Adrenal gland (tissue), 12 donors: ENCODE results near the gene PRADC1. TPM values are rescaled to one million over a fixed set of nuclear protein-coding genes. Genes with fewer than 3 reads are reported as not detected.

Experiments
- DNase-seq, 7 donors: peaks; one replicate each; pipeline ENCODE4 v3.0.0-alpha.2; 2019 to 2020
- H3K27ac ChIP-seq, 5 donors: fragments of 200-600 bp; sonication (generic) in 4 of 5; 1 replicate in 3 of 5; 2 replicates in 2 of 5; pipeline versions ENCODE4 v1.5.1 to v1.8.0; 2016 to 2020; ENCODE audit warnings: mild to moderate bottlenecking in 1 of 5
- H3K27me3 ChIP-seq: fragments of 200-600 bp; 2 replicates; pipeline ENCODE4 v1.8.0; 2021
- H3K36me3 ChIP-seq, 2 donors: fragments of 200-600 bp; replicated peaks in 1 of 2; 1 replicate in 1 of 2; 2 replicates in 1 of 2; pipeline versions ENCODE4 v1.5.1 to v1.8.0; 2018 to 2022
- H3K4me1 ChIP-seq, 2 donors: fragments of 200-600 bp; replicated peaks in 1 of 2; 1 replicate in 1 of 2; 2 replicates in 1 of 2; pipeline versions ENCODE4 v1.5.1 to v1.8.0; 2018 to 2021
- H3K4me3 ChIP-seq, 4 donors: fragments of 200-600 bp; sonication (generic) in 3 of 4; one replicate each; pipeline ENCODE4 v1.5.1; 2016 to 2018
- H3K9me3 ChIP-seq, 3 donors: fragments of 200-600 bp; sonication (generic) in 1 of 3; replicated peaks in 1 of 3; 1 replicate in 2 of 3; 2 replicates in 1 of 3; pipeline versions ENCODE4 v1.5.1 to v1.8.0; 2016 to 2021
- CTCF ChIP-seq, 6 experiments: fragments of 450-650 bp in 4 of 6; fragments of 200-600 bp in 2 of 6; sonication (generic) in 1 of 6; IDR thresholded peaks; 1 replicate in 5 of 6; 2 replicates in 1 of 6; pipeline versions ENCODE4 v1.5.1 to v1.8.0; 2016 to 2021; ENCODE audit warnings: antibody characterized with exemption in 6 of 6, mild to moderate bottlenecking in 2 of 6, moderate library complexity in 1 of 6
- POLR2A ChIP-seq, 2 donors: fragments of 450-650 bp; IDR thresholded peaks; one replicate each; pipeline ENCODE4 v1.6.1; 2017; ENCODE audit warnings: antibody characterized with exemption in 2 of 2, mild to moderate bottlenecking in 2 of 2, moderate library complexity in 1 of 2
- WGBS, 4 donors: extraction: QIAGEN DNeasy Blood & Tissue Kit in 2 of 4; methylation state at CpG; one replicate each; pipeline versions ENCODE4 v1.1.5 to v1.1.7; 2013 to 2017; 5-methylcytosine and 5-hydroxymethylcytosine counted together
- intact Hi-C, 2 donors: fragments of 100-400 bp; cut with DNase I; formaldehyde crosslinking; loops; one replicate each; pipeline versions ENCODE4 v1.14.1 to v1.15.0; 2022 to 2023
- polyA plus RNA-seq, 3 donors: library from polyadenylated mRNA; stranded (reverse); fragments of 200-250 nt in 2 of 3; fragments of 350-450 nt in 1 of 3; fragmentation: Illumina TruSeq in 1 of 3; extraction: RNeasy Lipid Tissue Mini Kit (QIAGEN cat#74804) in 1 of 3; gene quantifications; one replicate each; pipeline ENCODE4 v1.2.3, GENCODE V29; 2013 to 2014
- total RNA-seq, 9 donors: library from RNA; depleted of rRNA in 4 of 9; stranded (reverse); fragments of >200 nt in 4 of 9; fragments of 120-200 nt in 1 of 9; fragmentation: NEBNext Ultra II Directional in 1 of 9; extraction: Animal tissue kit (Norgen Biotek cat#: 25700) in 1 of 9; gene quantifications; one replicate each; pipeline versions ENCODE4 v1.1.0 to v1.2.4, GENCODE V29; 2013 to 2023
- donor health status: healthy with polysubstance abuse.
- donor health status: Bipolar disorder and iron deficiency.
- donor health status: DM: yes; HTN: yes; CAD: no.
- donor health status: DM: no; HTN: no; CAD: no.
- donor health status: DM: no; HTN: no; CAD: no.
- donor health status: DM: yes; HTN: yes; CAD: no.

Gene PRADC1
- total and polyA plus RNA-seq, 12 donors, result 24.4 to 76.3 (median 35.8) TPM

- Histone ChIP-seq H3K27me3 (peaks cover 14% of the 10 kb centered on the region), H3K4me1 (no peaks in the 10 kb centered on the region), H3K27ac (no peak overlapping the region), H3K4me3 (no peak overlapping the region), H3K36me3 (no peaks in the 10 kb centered on the region), H3K9me3 (no peaks in the 10 kb centered on the region)
- TF ChIP-seq CTCF (IDR thresholded peaks at IDR 0.05) (no peak), POLR2A (IDR thresholded peaks at IDR 0.05) (no peak)
- intact Hi-C loops, result no loop called here
- DNase-seq, result no peak
- WGBS, 4 donors, result 80 to 100% (median 91%) methylated on average over 1 of the region's 1 CpG
Measured at GRCh38 chr2:73272270-73272669, 39.2 kb upstream of the PRADC1 start.

- no peaks in the 10 kb centered on the region for H3K36me3 ChIP-seq
- intact Hi-C loops, result no loop called here
- no peak overlapping the region for H3K4me3 ChIP-seq
- H3K4me1 ChIP-seq, result no peaks in the 10 kb centered on the region
- no peaks in the 10 kb centered on the region for H3K9me3 ChIP-seq
- no peak for DNase-seq
- H3K27me3 ChIP-seq, result peaks cover 14% of the 10 kb centered on the region
- 34 to 66% (median 48%) methylated on average over 8 to 22 of the region's 22 CpGs for WGBS, 4 donors
- peak overlapping the region in 1 of 5 donors; percentile 8 for H3K27ac ChIP-seq
- TF ChIP-seq POLR2A (IDR thresholded peaks at IDR 0.05) (no peak), CTCF (IDR thresholded peaks at IDR 0.05) (no peak)
Measured at GRCh38 chr2:73269686-73270465, 36.8 kb upstream of the PRADC1 start.

GRCh38 chr2:73268830-73269685, 36.0 kb upstream of the PRADC1 start:
- intact Hi-C loops, result no loop called here
- TF ChIP-seq CTCF (IDR thresholded peaks at IDR 0.05) (no peak), POLR2A (IDR thresholded peaks at IDR 0.05) (no peak)
- Histone ChIP-seq H3K36me3 (no peaks in the 10 kb centered on the region), H3K4me3 (no peak overlapping the region), H3K27me3 (peaks cover 14% of the 10 kb centered on the region), H3K9me3 (no peaks in the 10 kb centered on the region), H3K4me1 (no peaks in the 10 kb centered on the region), H3K27ac (peak overlapping the region in 1 of 5 donors; percentile 8)
- peak in 1 of 7 donors; percentile 77 for DNase-seq
- 20 to 54% (median 36%) methylated on average over 29 to 113 of the region's 113 CpGs for WGBS, 4 donors

DNA sequence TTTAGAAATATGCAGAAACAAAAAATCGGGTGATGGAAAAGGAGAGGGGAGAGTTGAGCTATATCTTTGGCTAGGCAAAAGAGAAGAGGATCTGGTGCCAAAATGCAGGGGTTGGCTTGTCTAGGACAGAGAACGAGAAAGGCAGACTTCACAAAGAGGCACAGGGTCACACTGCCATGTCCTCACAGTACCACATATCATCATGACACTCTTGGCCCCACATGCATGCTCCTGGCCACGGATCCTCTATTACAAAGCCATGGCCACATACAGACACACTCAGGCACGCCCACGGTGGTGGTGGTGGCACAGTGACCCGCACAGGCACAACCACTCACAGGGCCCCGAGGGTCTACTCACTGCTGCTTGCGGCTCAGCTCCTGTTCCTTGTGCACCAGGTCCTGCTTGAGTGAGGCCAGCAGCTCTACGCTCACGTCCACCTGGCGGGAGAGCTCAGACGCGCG, 35.4 kb upstream of the PRADC1 start:
- TF ChIP-seq CTCF (IDR thresholded peaks at IDR 0.05) (no peak), POLR2A (IDR thresholded peaks at IDR 0.05) (no peak)
- Histone ChIP-seq H3K4me1 (no peaks in the 10 kb centered on the region), H3K27me3 (peaks cover 14% of the 10 kb centered on the region), H3K27ac (no peak overlapping the region), H3K36me3 (no peaks in the 10 kb centered on the region), H3K4me3 (no peak overlapping the region), H3K9me3 (no peaks in the 10 kb centered on the region)
- DNase-seq, result no peak
- WGBS, 4 donors, result 66 to 78% (median 71%) methylated on average over 10 to 14 of the region's 14 CpGs
- intact Hi-C loops, result no loop called here
